ENCODE measurements around the gene PPDPF.

DNA sequence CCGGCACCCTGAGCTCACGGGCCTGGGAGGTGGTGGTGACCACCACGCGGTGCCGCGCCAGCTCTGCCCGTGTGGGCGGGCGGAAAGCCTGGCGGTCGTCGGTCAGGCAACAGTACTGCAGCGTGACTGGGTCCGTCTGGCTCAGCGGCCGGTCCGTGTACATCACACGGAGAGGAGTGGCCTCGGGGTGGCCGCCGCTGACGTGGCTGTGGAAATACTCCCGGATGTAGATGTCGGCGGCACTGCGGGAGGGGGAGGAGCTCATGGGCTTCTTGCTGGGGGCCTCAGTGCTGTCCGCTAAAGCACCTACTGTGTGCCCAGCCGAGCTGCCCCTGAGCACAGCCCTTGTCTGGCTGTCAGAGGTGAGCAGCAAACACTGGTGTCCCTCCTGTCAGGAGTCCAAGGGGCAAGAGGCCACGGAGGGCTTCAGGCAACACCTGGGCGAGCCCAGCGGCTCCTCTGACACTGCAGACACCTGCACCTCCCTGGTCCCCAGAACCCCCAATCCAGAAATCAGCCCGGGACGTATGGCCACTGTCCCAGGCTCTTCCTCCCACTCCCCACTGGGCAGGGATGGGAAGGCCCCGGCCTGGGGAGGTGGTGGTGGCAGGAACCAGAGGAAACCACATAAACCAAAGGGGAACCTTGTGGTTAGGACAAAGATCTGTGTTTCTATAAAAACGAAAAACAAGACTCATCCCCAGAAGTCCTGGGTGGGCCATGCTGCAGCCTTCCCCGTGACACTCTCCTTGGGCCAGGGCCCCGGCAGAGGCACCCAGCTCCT lies 47.0 kb downstream of the PPDPF start:
- TF ChIP-seq EZH2 (IDR thresholded peaks at IDR 0.05; ENCODE audit: borderline replicate concordance, insufficient read depth, low read length, poor library complexity, severe bottlenecking) (no peak), EP300 (conservative IDR thresholded peaks at IDR 0.05; ENCODE audit: poor library complexity, severe bottlenecking) (no peak), TAF1 (IDR thresholded peaks at IDR 0.05; ENCODE audit: low read depth) (no peak), SMC3 (conservative IDR thresholded peaks at IDR 0.05; ENCODE audit: poor library complexity) (no peak), POLR2AphosphoS5 (IDR thresholded peaks at IDR 0.05) (no peak)
- TF ChIP-seq, protein P1, sequence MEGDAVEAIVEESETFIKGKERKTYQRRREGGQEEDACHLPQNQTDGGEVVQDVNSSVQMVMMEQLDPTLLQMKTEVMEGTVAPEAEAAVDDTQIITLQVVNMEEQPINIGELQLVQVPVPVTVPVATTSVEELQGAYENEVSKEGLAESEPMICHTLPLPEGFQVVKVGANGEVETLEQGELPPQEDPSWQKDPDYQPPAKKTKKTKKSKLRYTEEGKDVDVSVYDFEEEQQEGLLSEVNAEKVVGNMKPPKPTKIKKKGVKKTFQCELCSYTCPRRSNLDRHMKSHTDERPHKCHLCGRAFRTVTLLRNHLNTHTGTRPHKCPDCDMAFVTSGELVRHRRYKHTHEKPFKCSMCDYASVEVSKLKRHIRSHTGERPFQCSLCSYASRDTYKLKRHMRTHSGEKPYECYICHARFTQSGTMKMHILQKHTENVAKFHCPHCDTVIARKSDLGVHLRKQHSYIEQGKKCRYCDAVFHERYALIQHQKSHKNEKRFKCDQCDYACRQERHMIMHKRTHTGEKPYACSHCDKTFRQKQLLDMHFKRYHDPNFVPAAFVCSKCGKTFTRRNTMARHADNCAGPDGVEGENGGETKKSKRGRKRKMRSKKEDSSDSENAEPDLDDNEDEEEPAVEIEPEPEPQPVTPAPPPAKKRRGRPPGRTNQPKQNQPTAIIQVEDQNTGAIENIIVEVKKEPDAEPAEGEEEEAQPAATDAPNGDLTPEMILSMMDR (IDR thresholded peaks at IDR 0.05; ENCODE audit: poor library complexity, severe bottlenecking), result no peak
- TF ChIP-seq, protein P2, sequence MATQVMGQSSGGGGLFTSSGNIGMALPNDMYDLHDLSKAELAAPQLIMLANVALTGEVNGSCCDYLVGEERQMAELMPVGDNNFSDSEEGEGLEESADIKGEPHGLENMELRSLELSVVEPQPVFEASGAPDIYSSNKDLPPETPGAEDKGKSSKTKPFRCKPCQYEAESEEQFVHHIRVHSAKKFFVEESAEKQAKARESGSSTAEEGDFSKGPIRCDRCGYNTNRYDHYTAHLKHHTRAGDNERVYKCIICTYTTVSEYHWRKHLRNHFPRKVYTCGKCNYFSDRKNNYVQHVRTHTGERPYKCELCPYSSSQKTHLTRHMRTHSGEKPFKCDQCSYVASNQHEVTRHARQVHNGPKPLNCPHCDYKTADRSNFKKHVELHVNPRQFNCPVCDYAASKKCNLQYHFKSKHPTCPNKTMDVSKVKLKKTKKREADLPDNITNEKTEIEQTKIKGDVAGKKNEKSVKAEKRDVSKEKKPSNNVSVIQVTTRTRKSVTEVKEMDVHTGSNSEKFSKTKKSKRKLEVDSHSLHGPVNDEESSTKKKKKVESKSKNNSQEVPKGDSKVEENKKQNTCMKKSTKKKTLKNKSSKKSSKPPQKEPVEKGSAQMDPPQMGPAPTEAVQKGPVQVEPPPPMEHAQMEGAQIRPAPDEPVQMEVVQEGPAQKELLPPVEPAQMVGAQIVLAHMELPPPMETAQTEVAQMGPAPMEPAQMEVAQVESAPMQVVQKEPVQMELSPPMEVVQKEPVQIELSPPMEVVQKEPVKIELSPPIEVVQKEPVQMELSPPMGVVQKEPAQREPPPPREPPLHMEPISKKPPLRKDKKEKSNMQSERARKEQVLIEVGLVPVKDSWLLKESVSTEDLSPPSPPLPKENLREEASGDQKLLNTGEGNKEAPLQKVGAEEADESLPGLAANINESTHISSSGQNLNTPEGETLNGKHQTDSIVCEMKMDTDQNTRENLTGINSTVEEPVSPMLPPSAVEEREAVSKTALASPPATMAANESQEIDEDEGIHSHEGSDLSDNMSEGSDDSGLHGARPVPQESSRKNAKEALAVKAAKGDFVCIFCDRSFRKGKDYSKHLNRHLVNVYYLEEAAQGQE (IDR thresholded peaks at IDR 0.05; ENCODE audit: borderline replicate concordance), result no peak
